ENCODE measurements around the gene GALNT9. TPM values are rescaled to one million over a fixed set of nuclear protein-coding genes. Genes with fewer than 3 reads are reported as not detected.

GALNT9 gene
- total and polyA plus RNA-seq, 7 donors: 0.28 to 5.0 (median 2.8) TPM; not detected in 2

DNA sequence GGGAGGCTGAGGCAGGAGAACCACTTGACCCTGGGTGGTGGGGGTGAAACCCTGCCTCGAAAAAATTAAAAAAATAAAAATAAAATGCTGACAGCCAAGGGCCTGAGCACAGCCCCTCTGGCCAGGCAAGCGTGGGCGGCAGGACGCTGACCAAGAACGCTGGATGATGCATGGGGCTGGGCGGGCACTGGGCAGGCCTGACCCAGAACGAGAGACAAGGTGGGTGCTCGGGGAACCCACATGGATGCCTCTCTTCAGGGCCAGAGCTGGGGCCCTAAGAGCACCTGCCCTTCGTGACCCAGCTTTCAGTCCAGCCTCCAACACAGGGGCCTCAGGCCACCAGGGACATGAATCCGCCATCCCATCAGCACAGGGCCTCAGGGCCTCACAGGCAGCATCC lies 11.3 kb downstream of the GALNT9 start:
- intact Hi-C loops (cut with DNase I): no loop called here

DNA sequence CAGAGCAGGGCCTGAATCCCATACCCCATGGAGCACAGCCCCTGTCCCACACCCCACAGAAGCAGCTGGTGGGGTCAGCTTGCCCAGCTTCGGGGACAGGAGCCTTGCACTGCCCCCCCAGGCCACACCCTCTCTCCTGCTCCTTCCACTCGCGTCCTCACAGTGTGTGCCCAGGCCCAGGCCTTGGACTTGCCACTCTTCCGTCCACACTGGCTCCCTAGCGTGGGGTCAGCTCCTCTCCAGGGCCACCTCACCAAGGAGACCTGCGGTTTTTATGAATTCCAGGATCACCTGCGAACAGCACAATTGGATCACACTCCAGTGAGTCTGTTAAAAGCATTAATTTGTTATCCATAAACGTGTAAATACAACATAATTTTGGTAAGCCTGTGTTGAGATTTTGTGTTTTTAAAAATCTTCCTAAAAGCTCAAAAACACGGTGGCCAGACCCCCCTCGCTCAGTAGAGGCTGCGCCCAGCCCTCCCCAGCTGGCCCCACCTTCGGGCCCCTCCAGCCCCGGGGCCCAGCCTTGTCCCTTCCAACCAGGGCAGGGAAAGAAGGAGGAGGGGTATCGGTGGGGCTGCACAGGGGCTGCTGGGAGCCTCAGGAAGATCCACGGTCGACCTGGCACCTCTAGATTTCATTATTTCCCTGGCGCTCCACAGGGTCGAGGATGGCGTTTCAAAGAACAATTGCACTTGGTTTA lies 12.0 kb downstream of the GALNT9 start:
- TF ChIP-seq EP300 (IDR thresholded peaks at IDR 0.05) (no peak), POLR2AphosphoS5 (IDR thresholded peaks at IDR 0.05) (no peak), POLR2A (IDR thresholded peaks at IDR 0.05) (no peak)
- TF ChIP-seq, protein P1, sequence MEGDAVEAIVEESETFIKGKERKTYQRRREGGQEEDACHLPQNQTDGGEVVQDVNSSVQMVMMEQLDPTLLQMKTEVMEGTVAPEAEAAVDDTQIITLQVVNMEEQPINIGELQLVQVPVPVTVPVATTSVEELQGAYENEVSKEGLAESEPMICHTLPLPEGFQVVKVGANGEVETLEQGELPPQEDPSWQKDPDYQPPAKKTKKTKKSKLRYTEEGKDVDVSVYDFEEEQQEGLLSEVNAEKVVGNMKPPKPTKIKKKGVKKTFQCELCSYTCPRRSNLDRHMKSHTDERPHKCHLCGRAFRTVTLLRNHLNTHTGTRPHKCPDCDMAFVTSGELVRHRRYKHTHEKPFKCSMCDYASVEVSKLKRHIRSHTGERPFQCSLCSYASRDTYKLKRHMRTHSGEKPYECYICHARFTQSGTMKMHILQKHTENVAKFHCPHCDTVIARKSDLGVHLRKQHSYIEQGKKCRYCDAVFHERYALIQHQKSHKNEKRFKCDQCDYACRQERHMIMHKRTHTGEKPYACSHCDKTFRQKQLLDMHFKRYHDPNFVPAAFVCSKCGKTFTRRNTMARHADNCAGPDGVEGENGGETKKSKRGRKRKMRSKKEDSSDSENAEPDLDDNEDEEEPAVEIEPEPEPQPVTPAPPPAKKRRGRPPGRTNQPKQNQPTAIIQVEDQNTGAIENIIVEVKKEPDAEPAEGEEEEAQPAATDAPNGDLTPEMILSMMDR (IDR thresholded peaks at IDR 0.05): no peak
- 62 to 79% methylated on average over 19 of the region's 19 CpGs for WGBS, 2 donors
- Histone ChIP-seq H3K9me3 (no peaks in the 10 kb centered on the region), H3K27me3 (peaks cover 0 to 32% (median 6%) of the 10 kb centered on the region in 3 donors), H3K4me1 (peaks cover 0 to 4% (median 2%) of the 10 kb centered on the region in 4 donors), H3K4me3 (no peak overlapping the region), H3K27ac (no peak overlapping the region), H3K36me3 (no peaks in the 10 kb centered on the region)
- intact Hi-C loops (cut with DNase I): no loop called here
- DNase-seq: no peak

More for the DNA sequence above, 11.3 kb downstream of the GALNT9 start:
- DNase-seq: no peak
- Histone ChIP-seq H3K4me1 (peaks cover 0 to 11% (median 10%) of the 10 kb centered on the region in 4 donors), H3K4me3 (no peak overlapping the region), H3K27me3 (peaks cover 0 to 32% (median 6%) of the 10 kb centered on the region in 3 donors), H3K9me3 (no peaks in the 10 kb centered on the region), H3K36me3 (no peaks in the 10 kb centered on the region), H3K27ac (no peak overlapping the region)
- TF ChIP-seq POLR2A (IDR thresholded peaks at IDR 0.05) (no peak), POLR2AphosphoS5 (IDR thresholded peaks at IDR 0.05) (no peak), EP300 (IDR thresholded peaks at IDR 0.05) (no peak)
- TF ChIP-seq, protein P1 (IDR thresholded peaks at IDR 0.05): no peak
- WGBS, 2 donors: 84 to 90% methylated on average over 10 of the region's 10 CpGs

DNA sequence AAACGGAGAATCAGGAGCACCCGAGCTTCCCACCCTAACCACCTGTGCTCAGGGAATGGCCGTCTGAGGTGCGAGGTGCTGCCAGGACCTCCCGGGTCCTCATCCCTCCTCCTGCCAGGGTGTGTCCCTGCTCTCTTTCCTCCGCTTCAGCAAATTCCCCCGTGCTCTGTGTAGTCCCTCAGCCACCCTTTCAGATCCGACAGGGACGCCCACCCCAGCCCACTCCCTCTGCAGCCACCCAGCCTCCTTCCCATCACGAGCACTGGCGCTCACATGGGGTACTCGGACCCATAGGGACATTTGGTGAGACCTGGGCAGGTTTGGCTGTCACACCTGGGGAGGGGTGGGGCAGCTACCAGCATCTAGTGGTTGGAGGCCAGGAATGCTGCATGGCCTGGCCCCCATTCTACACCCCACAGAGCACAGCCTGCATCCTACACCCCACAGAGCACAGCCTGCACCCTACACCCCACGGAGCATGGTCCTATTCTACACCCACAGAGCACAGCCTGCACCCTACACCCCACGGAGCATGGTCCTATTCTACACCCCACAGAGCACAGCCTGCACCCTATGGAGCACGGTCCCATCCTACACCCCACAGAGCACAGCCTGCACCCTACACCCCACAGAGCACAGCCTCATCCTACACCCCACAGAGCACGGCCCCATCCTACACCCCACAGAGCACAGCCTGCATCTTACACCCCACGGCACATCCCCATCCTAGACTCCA lies 12.7 kb downstream of the GALNT9 start:
- H3K27me3 ChIP-seq: peaks cover 0 to 32% (median 6%) of the 10 kb centered on the region in 3 donors

DNA sequence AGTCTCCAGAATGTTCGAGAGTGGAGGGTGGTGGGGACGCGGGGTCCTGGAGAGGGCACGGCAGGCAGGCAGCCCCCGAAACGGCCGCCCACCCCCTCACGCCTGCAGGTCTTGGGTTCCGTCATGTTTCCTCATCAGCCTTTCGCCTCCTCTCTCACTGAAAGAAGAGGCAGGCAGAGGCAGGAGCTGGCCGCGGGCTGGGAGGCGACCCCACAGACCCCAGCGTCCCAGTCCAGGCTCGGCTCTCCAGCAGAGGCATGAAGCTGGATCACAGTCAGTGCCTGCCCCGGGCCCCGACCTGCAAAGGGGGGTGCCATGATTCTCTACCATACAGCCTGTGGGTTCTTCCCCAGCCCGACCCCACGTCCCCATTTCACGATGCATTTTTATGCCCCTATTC lies 13.4 kb downstream of the GALNT9 start:
- Histone ChIP-seq H3K27ac (no peak overlapping the region), H3K27me3 (peaks cover 0 to 32% (median 6%) of the 10 kb centered on the region in 3 donors), H3K4me1 (no peaks in the 10 kb centered on the region), H3K4me3 (no peak overlapping the region), H3K36me3 (no peaks in the 10 kb centered on the region), H3K9me3 (peaks cover 0 to 9% (median 7%) of the 10 kb centered on the region in 4 donors)
- 74% methylated on average over 20 of the region's 20 CpGs for WGBS, 2 donors
- no peak for DNase-seq
- TF ChIP-seq EP300 (IDR thresholded peaks at IDR 0.05) (no peak), POLR2AphosphoS5 (IDR thresholded peaks at IDR 0.05) (no peak), POLR2A (IDR thresholded peaks at IDR 0.05) (no peak)
- TF ChIP-seq, protein P1 (IDR thresholded peaks at IDR 0.05): no peak
- intact Hi-C loops (cut with DNase I): no loop called here

More for the DNA sequence above, 12.7 kb downstream of the GALNT9 start:
- DNase-seq: no peak
- TF ChIP-seq EP300 (IDR thresholded peaks at IDR 0.05): no peak
- TF ChIP-seq POLR2AphosphoS5 (IDR thresholded peaks at IDR 0.05): no peak
- TF ChIP-seq POLR2A (IDR thresholded peaks at IDR 0.05): no peak
- TF ChIP-seq, protein P1 (IDR thresholded peaks at IDR 0.05): no peak
- Histone ChIP-seq H3K9me3 (peaks cover 0 to 2% (median under 1%) of the 10 kb centered on the region in 4 donors), H3K36me3 (no peaks in the 10 kb centered on the region), H3K4me1 (no peaks in the 10 kb centered on the region), H3K4me3 (no peak overlapping the region), H3K27ac (no peak overlapping the region)
- intact Hi-C loops (cut with DNase I): no loop called here
- 66 to 79% methylated on average over 17 of the region's 17 CpGs for WGBS, 2 donors

Data from sigmoid colon (tissue), 7 donors.